Fibroblast of mammary gland (primary cell): ENCODE data around the gene IRF7.

Source experiments
- DNase-seq: peaks from one replicate; pipeline ENCODE4 v3.0.0-alpha.2; 2010; ENCODE audit warnings: low read depth
- H3K4me3 ChIP-seq: 2 replicates; pipeline ENCODE4 v1.5.1; 2011; ENCODE audit warnings: low read depth, mild to moderate bottlenecking, low read length, moderate library complexity; ENCODE audit not compliant: control insufficient read depth
- TF ChIP-seq, protein P1 (sequence below): conservative IDR thresholded peaks from 2 replicates; pipeline ENCODE4 v1.5.1; 2011; ENCODE audit warnings: low read depth, low read length, inconsistent platforms; ENCODE audit not compliant: control insufficient read depth, insufficient read depth

IRF7 gene

GRCh38 chr11:624705-625635 is 9.2 kb upstream of the IRF7 start, which contains the start of gene CDHR5:
TSS of gene CDHR5 (minus strand) at chr11:624955. CDS start at chr11:624902, 53 bp downstream.
- TF ChIP-seq, protein P1, sequence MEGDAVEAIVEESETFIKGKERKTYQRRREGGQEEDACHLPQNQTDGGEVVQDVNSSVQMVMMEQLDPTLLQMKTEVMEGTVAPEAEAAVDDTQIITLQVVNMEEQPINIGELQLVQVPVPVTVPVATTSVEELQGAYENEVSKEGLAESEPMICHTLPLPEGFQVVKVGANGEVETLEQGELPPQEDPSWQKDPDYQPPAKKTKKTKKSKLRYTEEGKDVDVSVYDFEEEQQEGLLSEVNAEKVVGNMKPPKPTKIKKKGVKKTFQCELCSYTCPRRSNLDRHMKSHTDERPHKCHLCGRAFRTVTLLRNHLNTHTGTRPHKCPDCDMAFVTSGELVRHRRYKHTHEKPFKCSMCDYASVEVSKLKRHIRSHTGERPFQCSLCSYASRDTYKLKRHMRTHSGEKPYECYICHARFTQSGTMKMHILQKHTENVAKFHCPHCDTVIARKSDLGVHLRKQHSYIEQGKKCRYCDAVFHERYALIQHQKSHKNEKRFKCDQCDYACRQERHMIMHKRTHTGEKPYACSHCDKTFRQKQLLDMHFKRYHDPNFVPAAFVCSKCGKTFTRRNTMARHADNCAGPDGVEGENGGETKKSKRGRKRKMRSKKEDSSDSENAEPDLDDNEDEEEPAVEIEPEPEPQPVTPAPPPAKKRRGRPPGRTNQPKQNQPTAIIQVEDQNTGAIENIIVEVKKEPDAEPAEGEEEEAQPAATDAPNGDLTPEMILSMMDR = no peak
- H3K4me3 ChIP-seq = no peak within 1 kb of the TSS
- DNase-seq = no peak

DNA sequence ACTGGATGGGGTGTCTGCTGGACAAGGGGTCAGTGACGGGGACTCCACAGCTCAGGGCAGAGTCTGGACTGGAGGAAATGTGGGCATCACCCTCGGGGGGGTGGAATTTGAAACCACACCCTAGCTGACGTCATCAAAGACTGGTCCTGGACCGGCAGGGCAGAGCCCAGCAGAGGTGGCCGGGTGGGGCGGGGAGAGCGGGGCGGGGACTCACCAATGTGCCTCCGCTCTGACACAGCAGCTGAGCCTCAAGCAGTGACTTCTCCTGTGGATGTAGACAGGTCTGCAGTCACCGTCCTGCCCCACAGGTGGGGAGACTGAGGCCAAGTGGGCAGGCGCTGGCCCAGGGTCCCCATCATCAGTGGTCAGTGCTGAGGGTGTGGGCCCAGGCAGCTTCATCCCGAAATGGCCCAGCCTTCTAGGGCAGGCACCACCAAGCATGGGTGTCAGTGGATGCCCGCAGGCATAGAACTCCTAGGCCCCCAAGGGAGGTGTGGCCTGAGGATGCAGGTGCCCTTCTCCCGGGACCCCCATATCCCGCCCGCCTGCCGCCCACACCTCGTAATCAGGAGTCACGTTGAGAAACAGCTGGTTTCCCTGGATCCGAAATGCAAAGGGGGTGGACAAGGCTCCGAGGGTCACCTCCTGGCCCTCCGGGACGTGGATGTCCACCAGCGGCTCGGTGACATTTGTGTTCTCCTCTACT is 8.4 kb upstream of the IRF7 start:
- peak; percentile 25 for DNase-seq
- TF ChIP-seq, protein P1 = no peak
- H3K4me3 ChIP-seq = no peak overlapping the region

DNA sequence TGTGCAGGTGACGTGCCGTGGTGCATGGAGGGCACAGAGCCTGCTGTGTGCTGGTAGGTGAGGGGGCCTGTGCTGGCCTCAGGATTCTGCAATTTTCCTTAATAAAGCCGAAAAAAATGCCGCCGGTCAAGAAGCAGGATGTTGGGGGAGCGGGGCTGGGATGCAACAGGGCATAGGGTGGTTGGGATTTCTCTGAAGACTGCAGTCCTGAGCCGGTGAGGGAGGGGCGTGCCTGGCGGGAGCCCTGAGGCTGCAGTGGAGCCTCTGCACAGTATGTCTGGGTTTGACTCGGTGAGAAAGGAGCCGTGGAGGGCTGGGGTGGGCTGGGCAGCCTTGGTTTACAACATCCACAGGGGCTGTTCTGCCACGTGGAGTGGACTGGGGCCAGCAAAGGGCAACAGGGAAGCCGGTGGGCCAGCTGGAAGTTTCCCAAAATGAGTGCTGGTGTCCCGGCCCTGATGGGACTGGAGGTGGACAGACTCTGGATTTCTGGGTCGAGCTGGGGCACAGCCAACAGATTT is 7.7 kb upstream of the IRF7 start:
- no peak for DNase-seq
- TF ChIP-seq, protein P1 = no peak
- H3K4me3 ChIP-seq = no peak overlapping the region

- TF ChIP-seq, protein P1 = no peak
- H3K4me3 ChIP-seq = no peak overlapping the region
- no peak for DNase-seq
These were observed 6.1 kb upstream of the IRF7 start for GRCh38 chr11:621838-622237.

- TF ChIP-seq, protein P1 = no peak
- no peak overlapping the region for H3K4me3 ChIP-seq
- DNase-seq = no peak
These were observed 5.4 kb upstream of the IRF7 start for GRCh38 chr11:620935-621814.

DNA sequence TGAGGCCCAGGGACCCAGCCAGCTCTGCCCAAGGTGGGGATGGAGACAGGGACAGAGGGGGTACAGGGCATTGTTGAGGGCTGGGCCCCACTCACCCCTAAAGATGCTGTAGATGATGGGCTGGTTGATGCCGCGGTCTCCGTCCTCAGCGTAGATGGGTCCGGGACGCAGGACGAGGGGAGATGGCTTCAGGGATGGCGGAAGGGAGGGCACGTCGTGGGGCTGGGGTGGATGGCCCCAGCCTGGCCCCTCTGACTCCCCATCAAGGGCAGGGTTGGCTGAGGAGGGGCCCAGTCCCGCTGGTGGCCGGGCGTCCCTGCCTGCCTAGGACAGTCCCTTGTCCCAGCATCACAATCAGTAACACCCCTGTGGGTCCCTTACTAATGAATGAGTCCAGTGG is 4.5 kb upstream of the IRF7 start:
- no peak overlapping the region for H3K4me3 ChIP-seq
- no peak for DNase-seq
- TF ChIP-seq, protein P1 = no peak
